ENCODE measurements around the gene ARHGEF25. TPM values are rescaled to one million over a fixed set of nuclear protein-coding genes. Genes with fewer than 3 reads are reported as not detected.

The ARHGEF25 gene
- total RNA-seq, 1 donor from 2014 or later = 1.6 TPM

DNA sequence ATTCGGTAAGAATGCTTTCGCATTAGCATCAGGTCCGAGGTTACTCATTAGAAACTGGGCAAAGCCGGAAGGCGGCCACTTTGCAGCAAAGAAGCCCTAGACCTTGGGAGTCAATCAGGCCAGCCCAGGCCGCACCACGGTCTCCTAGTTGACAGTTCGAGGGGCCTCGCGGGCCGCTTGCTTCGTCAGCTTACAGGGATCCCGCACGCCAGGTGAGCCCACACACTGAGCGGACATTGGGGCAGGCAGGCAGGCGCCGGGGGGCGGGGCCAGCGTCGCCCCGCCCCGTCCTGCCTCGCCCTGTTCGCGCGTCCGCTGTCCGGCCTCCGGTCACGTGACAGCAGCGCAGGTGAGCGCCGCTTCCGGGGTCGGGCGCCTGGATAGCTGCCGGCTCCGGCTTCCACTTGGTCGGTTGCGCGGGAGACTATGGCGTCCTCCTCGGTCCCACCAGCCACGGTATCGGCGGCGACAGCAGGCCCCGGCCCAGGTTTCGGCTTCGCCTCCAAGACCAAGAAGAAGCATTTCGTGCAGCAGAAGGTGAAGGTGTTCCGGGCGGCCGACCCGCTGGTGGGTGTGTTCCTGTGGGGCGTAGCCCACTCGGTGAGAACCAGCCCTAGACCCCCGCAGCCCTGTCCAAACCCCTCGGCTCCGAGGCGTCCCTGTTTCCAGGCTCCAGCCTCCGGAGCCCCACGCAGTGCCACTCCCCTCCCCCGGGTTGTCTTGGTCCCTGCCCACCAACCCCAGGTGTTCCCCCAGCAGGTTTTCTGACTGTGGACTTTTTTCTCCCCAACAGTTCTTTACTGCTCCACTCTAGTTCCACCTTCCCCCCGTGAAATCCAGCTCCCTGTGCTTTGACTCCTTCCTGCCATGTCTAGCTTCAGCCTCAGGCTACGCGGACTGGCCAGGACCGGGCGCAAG, 20.1 kb upstream of the ARHGEF25 start, which contains the start of gene PIP4K2C:
Gene PIP4K2C (plus strand): TSS at position 329 of the 918 bp plus-strand sequence. CDS start 98 bp downstream, at position 427.
- peaks cover 13% of the 10 kb centered on the region for H3K36me3 Mint-ChIP-seq (ENCODE audit: low read depth)
- H3K9me3 Mint-ChIP-seq = no peaks in the 10 kb centered on the region
- peak within 1 kb of the TSS; percentile 89 for H3K4me3 Mint-ChIP-seq
- H3K27me3 Mint-ChIP-seq = no peaks in the 10 kb centered on the region
- intact Hi-C loops (cut with micrococcal nuclease) = loop anchor here (1.0 to 2.0 kb wide), 6 partner anchors 13 to 112 kb away; partner anchors contain the start of genes ARHGAP9, B4GALNT1, DTX3 and MBD6
- peaks cover 25% of the 10 kb centered on the region for H3K4me1 Mint-ChIP-seq
- peak; percentile 94 for DNase-seq
- peak within 1 kb of the TSS; percentile 76 for H3K27ac Mint-ChIP-seq

DNA sequence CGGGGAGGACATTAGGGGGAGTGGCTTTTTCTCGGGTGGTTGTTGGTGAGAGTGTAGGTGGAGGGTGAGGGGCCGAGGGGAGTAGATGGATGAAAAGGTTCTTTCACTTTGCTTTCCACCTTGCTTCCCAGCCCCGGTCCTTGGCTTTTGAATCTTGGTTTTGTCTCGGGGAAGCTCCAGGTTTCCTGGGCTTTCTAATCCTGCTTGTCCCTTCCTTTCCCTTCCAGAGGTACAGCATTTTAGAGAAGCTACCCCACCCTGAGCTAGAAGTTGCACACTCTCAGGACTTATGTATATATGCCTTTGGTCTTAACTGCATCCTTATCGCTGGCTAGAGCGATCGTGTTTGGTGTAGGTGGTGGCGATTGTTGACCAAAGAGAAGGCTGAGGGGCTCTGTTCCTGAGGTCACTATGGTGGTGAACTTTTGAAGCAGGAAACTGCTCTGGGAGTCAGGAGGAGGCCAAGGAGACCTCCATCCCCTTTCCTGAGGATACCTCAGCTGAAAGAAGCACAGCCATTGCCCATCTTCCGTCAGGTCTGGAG, 19.4 kb upstream of the ARHGEF25 start:
- H3K4me1 Mint-ChIP-seq = peaks cover 25% of the 10 kb centered on the region
- peak overlapping the region; percentile 76 for H3K27ac Mint-ChIP-seq
- DNase-seq = no peak
- H3K27me3 Mint-ChIP-seq = no peaks in the 10 kb centered on the region
- peak overlapping the region; percentile 89 for H3K4me3 Mint-ChIP-seq
- H3K36me3 Mint-ChIP-seq (ENCODE audit: low read depth) = peaks cover 18% of the 10 kb centered on the region
- intact Hi-C loops (cut with micrococcal nuclease) = loop anchor here (1.0 to 2.0 kb wide), 6 partner anchors 12 to 113 kb away; partner anchors contain the start of genes ARHGAP9, B4GALNT1, DTX3 and MBD6
- H3K9me3 Mint-ChIP-seq = no peaks in the 10 kb centered on the region

DNA sequence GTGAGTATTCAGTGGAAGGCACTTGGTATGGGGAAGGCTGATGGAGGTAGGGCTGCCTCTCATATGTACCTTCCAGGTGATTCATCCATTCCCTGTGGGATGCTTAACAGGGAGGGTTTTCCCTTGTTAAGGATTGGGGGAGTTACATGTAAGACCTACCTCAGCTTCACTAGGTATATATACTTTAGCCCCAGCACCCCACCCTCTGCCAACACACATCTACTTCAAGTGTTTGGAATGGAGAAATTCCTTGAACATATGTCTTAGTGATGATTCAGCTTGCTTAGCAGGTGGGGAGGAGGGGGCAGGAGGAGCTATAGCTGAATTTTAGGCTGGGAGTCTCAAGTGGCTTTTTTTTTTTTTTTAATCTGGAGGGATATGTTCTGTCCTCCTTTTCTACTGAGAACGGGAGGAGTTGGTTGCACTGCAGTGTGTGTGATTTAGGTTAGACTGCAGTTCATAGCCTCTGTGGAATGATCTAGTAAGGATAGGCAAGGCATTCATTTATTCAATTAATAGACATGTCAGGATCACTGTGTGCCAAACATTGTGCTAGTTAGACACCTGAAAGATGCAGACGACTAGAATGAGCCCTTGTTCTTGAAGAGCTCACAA, 18.6 kb upstream of the ARHGEF25 start:
- intact Hi-C loops (cut with micrococcal nuclease) = no loop called here
- H3K27ac Mint-ChIP-seq = no peak overlapping the region
- H3K27me3 Mint-ChIP-seq = no peaks in the 10 kb centered on the region

DNA sequence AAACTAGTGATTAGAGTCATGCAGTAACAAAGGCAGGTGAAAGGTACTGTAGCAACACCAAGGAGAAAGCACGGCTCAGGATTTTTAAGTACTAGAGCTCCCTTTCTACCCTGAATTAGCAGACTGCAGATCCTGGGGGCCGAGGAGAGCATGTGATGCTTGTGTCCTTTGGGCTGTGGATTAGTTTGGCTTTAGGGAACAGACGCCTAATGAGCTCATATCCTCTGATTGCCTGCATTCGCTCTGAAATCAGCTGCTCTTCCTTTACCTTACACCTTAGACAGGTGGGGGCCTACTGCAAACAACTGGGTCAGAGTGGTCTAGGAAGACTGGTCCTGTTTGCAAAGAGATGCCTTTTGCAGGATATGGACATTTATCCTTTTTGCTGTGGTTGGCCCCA, 18.0 kb upstream of the ARHGEF25 start:
- H3K4me3 Mint-ChIP-seq = no peak overlapping the region
- peaks cover 24% of the 10 kb centered on the region for H3K36me3 Mint-ChIP-seq (ENCODE audit: low read depth)
- H3K9me3 Mint-ChIP-seq = no peaks in the 10 kb centered on the region
- H3K4me1 Mint-ChIP-seq = peaks cover 25% of the 10 kb centered on the region
- DNase-seq = no peak
- no peak overlapping the region for H3K27ac Mint-ChIP-seq
- H3K27me3 Mint-ChIP-seq = no peaks in the 10 kb centered on the region
- intact Hi-C loops (cut with micrococcal nuclease) = no loop called here

More for the DNA sequence above, 18.6 kb upstream of the ARHGEF25 start:
- Mint-ChIP-seq H3K9me3 (no peaks in the 10 kb centered on the region), H3K36me3 (ENCODE audit: low read depth) (peaks cover 22% of the 10 kb centered on the region), H3K4me3 (peak overlapping the region; percentile 89), H3K4me1 (peaks cover 25% of the 10 kb centered on the region)
- no peak for DNase-seq

DNA sequence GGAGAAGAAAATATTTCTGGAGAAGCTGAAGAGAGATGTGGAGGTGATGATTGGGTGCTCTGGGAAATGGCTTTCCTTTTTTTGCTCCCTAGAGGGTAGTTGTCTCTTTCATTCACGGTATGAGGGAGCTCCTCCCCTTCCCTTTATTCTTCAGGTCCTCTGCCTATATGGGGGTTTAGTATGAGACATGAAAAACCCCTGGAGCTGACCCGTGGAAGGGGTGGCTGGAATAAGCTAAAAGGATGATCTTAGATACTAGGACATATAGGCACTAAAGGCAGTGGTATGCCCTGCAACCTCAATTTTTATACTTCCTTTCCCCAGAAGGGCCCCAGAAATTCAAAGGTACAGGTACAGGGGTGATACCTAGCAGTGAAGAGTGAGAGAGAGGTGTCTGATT, 10.8 kb upstream of the ARHGEF25 start:
- H3K27ac Mint-ChIP-seq = no peak overlapping the region
- H3K4me3 Mint-ChIP-seq = no peak overlapping the region
- no peaks in the 10 kb centered on the region for H3K9me3 Mint-ChIP-seq
- peaks cover 53% of the 10 kb centered on the region for H3K36me3 Mint-ChIP-seq (ENCODE audit: low read depth)
- no peak for DNase-seq
- intact Hi-C loops (cut with micrococcal nuclease) = no loop called here
- H3K27me3 Mint-ChIP-seq = no peaks in the 10 kb centered on the region
- peaks cover 18% of the 10 kb centered on the region for H3K4me1 Mint-ChIP-seq

DNA sequence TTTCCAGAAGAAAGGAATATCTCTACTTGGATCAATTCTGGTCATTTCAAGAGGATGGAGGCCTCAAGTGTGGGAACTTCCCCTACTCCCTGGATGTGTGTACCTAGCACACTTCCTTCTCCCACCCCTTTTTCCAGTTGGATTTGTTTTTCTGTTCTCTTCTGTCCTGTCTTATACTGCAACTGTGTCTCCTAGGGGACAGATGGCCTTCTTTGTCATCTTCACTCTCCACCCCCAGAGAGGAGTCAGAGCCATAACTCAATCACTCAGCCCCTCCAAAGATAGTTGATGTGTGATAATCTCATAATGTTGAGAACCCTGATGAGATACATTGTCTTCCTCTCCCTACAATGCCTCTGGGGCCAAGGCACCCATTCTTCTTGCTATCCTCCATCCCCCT, 8.7 kb upstream of the ARHGEF25 start:
- no peaks in the 10 kb centered on the region for H3K9me3 Mint-ChIP-seq
- H3K4me1 Mint-ChIP-seq = peaks cover 25% of the 10 kb centered on the region
- H3K27me3 Mint-ChIP-seq = no peaks in the 10 kb centered on the region
- peaks cover 39% of the 10 kb centered on the region for H3K36me3 Mint-ChIP-seq (ENCODE audit: low read depth)
- intact Hi-C loops (cut with micrococcal nuclease) = no loop called here
- H3K4me3 Mint-ChIP-seq = no peak overlapping the region
- no peak overlapping the region for H3K27ac Mint-ChIP-seq
- DNase-seq = no peak

DNA sequence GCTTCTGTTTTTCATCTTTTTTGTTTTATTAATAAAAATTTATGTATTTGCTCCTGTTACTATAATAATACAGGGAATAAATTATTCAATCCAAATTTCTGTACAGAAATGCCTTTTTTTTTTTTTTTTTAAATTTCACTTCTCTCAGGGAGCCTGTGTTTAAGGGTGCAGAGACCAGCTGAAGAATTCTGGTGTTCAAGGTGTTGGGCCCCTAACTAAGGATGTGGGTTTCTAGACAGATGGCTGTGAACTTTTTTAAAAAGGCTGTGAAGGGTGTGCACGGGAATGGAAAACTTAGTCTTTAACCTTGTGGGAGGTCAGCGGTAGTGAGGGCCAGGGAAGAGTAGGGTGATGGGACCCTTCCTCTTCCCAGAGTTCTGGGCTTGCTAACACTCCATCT, 7.9 kb upstream of the ARHGEF25 start:
- H3K36me3 Mint-ChIP-seq (ENCODE audit: low read depth) = peaks cover 35% of the 10 kb centered on the region
- no peaks in the 10 kb centered on the region for H3K27me3 Mint-ChIP-seq
- no peaks in the 10 kb centered on the region for H3K9me3 Mint-ChIP-seq
- peaks cover 25% of the 10 kb centered on the region for H3K4me1 Mint-ChIP-seq
- H3K4me3 Mint-ChIP-seq = peak overlapping the region; percentile 84
- intact Hi-C loops (cut with micrococcal nuclease) = no loop called here
- no peak overlapping the region for H3K27ac Mint-ChIP-seq
- DNase-seq = no peak

DNA sequence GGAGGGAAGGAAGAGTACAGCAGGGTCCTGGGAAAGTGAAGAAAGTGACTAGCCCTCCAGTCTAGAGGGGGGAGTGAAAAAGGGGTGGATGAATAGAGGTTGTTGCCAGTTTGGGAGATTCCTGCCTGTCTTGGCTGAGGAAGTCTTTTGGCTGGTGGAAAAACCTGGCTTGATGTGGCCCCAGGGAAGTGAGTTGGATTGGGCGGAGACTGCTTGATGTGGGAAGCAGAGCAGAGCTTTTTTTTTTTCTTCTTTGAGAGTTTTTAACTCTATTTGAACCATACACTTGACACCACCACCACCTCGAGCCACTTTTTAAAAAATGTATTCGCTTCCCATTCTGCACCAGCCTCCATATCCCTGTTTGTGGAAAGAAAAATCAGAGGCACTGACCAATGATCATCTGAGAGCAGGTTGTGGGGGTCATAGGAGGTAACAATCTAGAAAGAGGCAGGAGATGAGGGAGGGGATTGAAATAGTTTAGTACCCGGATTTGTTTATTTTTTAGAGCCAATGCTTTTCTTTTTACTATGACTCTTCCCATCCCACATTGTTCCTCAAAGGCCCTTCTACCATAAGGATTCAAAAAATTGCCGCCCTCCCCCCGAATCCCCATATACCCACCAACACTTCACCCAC, 7.3 kb upstream of the ARHGEF25 start:
- DNase-seq = no peak
- Mint-ChIP-seq H3K36me3 (ENCODE audit: low read depth) (peaks cover 33% of the 10 kb centered on the region), H3K27ac (peak overlapping the region; percentile 89), H3K27me3 (no peaks in the 10 kb centered on the region), H3K4me1 (peaks cover 25% of the 10 kb centered on the region), H3K9me3 (no peaks in the 10 kb centered on the region), H3K4me3 (peak overlapping the region; percentile 84)
- intact Hi-C loops (cut with micrococcal nuclease) = loop anchor here (1.0 kb wide), 1 partner anchor 13 kb away; the partner anchor contains the start of gene PIP4K2C

DNA sequence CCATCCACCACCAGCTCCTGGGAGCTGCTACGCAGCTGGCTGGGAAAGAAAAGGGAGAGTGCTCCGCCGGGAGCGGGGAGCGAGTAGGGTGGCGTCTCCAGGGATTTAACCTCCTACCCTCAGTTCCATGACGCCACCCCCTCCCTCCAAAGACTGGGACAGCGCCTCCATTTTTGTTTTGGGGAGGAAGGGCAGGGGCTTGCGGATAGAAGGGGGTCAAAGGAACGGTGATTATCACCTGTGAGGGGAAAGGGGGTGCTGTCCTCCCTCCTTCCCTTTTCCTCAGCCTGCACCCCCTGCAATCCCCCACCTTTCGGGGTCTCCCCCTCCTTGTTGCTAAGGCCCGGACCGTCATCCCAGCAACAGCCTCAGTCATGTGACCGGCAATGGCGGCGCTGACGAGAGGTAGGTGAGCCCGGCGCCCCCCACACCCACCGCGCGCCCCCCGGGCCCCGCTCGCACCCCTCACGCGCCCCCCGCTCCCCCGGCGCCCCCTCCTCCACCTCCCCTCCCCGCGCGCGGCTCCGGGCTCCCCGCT, 6.7 kb upstream of the ARHGEF25 start, which contains the start of gene DTX3:
Gene DTX3 (plus strand): TSS at position 371 of the 538 bp plus-strand sequence. CDS start 1,694 bp downstream, outside the sequence.
- Mint-ChIP-seq H3K4me1 (peaks cover 25% of the 10 kb centered on the region), H3K27ac (peak within 1 kb of the TSS; percentile 89), H3K9me3 (no peaks in the 10 kb centered on the region), H3K4me3 (peak within 1 kb of the TSS; percentile 84), H3K27me3 (peaks cover 2% of the 10 kb centered on the region), H3K36me3 (ENCODE audit: low read depth) (peaks cover 28% of the 10 kb centered on the region)
- intact Hi-C loops (cut with micrococcal nuclease) = loop anchor here (1.0 kb wide), 1 partner anchor 13 kb away; the partner anchor contains the start of gene PIP4K2C
- peak; percentile 83 for DNase-seq

DNA sequence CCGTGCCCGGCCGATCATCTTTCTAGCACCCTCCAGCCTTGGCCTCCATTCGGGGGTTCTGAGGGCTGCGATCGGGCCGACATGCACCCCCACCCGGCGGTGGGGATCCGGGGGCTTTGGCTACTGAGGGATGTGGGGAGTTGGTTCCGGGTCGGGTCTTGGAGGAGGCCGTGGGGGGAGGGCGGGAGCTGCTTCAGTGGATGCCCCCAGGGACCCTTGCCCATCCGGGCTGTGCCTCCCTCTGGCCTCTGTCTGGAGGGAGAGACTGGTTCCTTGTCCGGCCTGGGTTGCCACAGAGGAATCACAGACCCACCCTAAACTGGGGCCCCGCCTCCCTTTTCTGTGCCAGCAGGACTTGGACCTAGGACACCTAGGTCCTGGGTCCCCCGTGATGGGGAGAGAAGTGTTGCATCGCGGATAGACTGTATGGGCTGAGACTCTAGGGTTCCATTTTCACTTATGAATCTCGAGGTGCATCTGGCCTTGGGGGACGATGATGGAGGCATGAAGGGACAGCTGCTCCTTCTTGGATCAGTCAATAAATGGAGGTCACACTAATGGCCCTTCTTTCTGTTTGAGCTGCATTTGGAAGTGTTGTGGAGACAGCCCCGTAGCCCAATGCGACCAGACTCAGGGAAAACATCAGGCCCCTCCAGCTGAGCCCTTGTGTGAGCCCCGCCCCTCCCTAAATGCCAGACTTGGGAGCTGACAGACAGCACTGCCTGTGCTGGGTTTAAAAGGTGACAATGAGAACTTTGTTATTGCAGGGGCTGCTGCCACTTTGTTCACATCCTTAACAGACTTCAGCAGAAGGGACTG, 6.0 kb upstream of the ARHGEF25 start:
- DNase-seq = no peak
- Mint-ChIP-seq H3K4me1 (peaks cover 25% of the 10 kb centered on the region), H3K36me3 (ENCODE audit: low read depth) (peaks cover 28% of the 10 kb centered on the region), H3K27ac (peak overlapping the region; percentile 82), H3K27me3 (peaks cover 3% of the 10 kb centered on the region), H3K9me3 (no peaks in the 10 kb centered on the region), H3K4me3 (peak overlapping the region; percentile 84)
- intact Hi-C loops (cut with micrococcal nuclease) = loop anchor here (1.0 kb wide), 1 partner anchor 14 kb away; the partner anchor contains the start of gene PIP4K2C

DNA sequence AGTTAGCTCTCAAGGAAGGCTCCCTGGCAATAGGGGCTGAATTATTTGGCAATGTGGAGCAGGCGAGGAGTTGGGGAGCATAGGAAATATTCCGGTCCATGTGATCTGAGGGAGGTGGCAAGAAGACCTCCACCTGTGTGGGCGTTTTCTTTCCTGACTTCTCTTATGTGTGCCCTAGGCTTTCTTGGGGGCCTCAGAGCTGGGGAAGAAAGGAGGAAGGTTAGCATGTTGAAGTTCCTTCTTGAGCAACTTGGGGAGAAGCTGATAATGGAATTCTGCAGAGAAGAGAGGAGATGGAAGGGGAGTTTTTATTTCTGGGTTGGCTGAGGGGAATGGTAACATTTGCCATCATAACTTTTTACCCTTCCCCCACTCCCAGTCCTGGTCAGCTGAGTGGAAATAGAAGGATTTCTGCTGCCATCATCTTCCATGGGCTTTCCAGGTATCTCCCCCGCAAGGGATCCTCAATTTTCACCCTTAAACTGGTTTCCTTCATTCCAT, 5.4 kb upstream of the ARHGEF25 start:
- H3K4me1 Mint-ChIP-seq = peaks cover 26% of the 10 kb centered on the region
- DNase-seq = no peak
- peaks cover 6% of the 10 kb centered on the region for H3K27me3 Mint-ChIP-seq
- no peak overlapping the region for H3K4me3 Mint-ChIP-seq
- no peaks in the 10 kb centered on the region for H3K9me3 Mint-ChIP-seq
- intact Hi-C loops (cut with micrococcal nuclease) = no loop called here
- no peak overlapping the region for H3K27ac Mint-ChIP-seq
- H3K36me3 Mint-ChIP-seq (ENCODE audit: low read depth) = peaks cover 23% of the 10 kb centered on the region

DNA sequence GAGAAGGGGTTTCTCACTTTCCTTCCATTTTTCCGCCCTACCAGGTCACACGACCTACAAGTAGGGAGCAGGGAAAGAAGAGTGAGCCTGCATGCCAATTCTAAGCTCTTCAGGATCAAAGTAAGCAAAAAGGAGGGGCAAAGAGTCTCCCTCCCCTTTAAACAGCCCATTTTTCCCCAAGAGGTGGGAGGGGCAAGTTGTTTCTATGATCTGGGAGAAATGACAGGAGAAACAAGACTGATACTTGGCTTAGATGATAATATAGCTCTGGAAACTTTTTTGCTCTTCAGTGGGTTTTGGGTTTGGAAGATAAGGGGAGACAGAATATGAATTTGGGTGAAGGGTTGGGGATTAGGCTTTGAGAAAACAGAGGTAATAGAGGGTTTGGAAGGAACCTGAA, 4.8 kb upstream of the ARHGEF25 start:
- Mint-ChIP-seq H3K9me3 (no peaks in the 10 kb centered on the region), H3K36me3 (ENCODE audit: low read depth) (peaks cover 17% of the 10 kb centered on the region), H3K27ac (no peak overlapping the region), H3K27me3 (peaks cover 7% of the 10 kb centered on the region), H3K4me1 (peaks cover 28% of the 10 kb centered on the region), H3K4me3 (peak overlapping the region; percentile 2)
- no peak for DNase-seq
- intact Hi-C loops (cut with micrococcal nuclease) = no loop called here
